Natural killer cell (primary cell): Measurements from ENCODE around the gene CDC23. TPM values are rescaled to one million over a fixed set of nuclear protein-coding genes. Genes with fewer than 3 reads are reported as not detected.
"Not testable (repeated sequence)": the region's sequence is repeated elsewhere in the genome, so short reads cannot be mapped to it uniquely, and the experiment has no call there.

Source experiments
- ATAC-seq, 3 donors: fragments of 150-1000 bp in 2 of 3; fragments of 200-7000 bp in 1 of 3; cut with Tn5 transposase; 1 replicate in 1 of 3; 2 replicates in 2 of 3; pipeline ENCODE4 v1.10.0; 2021; ENCODE audit warnings: mild to moderate bottlenecking in 2 of 3, moderate library complexity in 2 of 3
- DNase-seq, 2 donors: peaks; one replicate each; pipeline versions ENCODE4 v3.0.0 to v3.0.0-alpha.2; 2013 to 2021; ENCODE audit warnings: mixed read lengths in 1 of 2
- H3K27ac ChIP-seq: one replicate; pipeline ENCODE4 v1.5.1; 2013; ENCODE audit warnings: mild to moderate bottlenecking, low read length
- H3K27me3 ChIP-seq: one replicate; pipeline ENCODE4 v1.6.1; 2013; ENCODE audit warnings: low read length; ENCODE audit not compliant: control insufficient read depth, insufficient read depth
- H3K36me3 ChIP-seq: one replicate; pipeline ENCODE4 v1.6.1; 2013; ENCODE audit warnings: low read length; ENCODE audit not compliant: control insufficient read depth, insufficient read depth
- H3K4me1 ChIP-seq: one replicate; pipeline ENCODE4 v1.6.1; 2013; ENCODE audit warnings: low read length; ENCODE audit not compliant: control insufficient read depth, insufficient read depth
- H3K4me3 ChIP-seq: one replicate; pipeline ENCODE4 v1.5.1; 2013; ENCODE audit warnings: low read length
- H3K9me3 ChIP-seq: one replicate; pipeline ENCODE4 v1.6.1; 2013; ENCODE audit warnings: low read length; ENCODE audit not compliant: control insufficient read depth, insufficient read depth
- H3K27ac Mint-ChIP-seq, 2 donors: one replicate each; pipeline ENCODE4 v1.8.0; 2022; ENCODE audit warnings: mild to moderate bottlenecking in 2 of 2, mixed read lengths in 2 of 2, moderate library complexity in 1 of 2
- H3K27me3 Mint-ChIP-seq, 2 donors: one replicate each; pipeline ENCODE4 v1.8.0; 2022; ENCODE audit warnings: low read depth in 2 of 2, mixed read lengths in 2 of 2
- H3K36me3 Mint-ChIP-seq: one replicate; pipeline ENCODE4 v1.8.0; 2022; ENCODE audit warnings: mixed read lengths
- H3K4me1 Mint-ChIP-seq, 2 donors: one replicate each; pipeline ENCODE4 v1.8.0; 2022; ENCODE audit warnings: mixed read lengths in 2 of 2
- H3K4me3 Mint-ChIP-seq: one replicate; pipeline ENCODE4 v1.8.0; 2022; ENCODE audit warnings: mild to moderate bottlenecking, moderate library complexity, mixed read lengths
- H3K9me3 Mint-ChIP-seq, 2 donors: one replicate each; pipeline ENCODE4 v1.8.0; 2022; ENCODE audit warnings: mixed read lengths in 2 of 2
- CTCF ChIP-seq: fragments of 200-600 bp; IDR thresholded peaks from one replicate; pipeline ENCODE4 v1.8.0; 2022; ENCODE audit warnings: antibody characterized with exemption
- WGBS: methylation state at CpG from one replicate; pipeline ENCODE4 v1.1.7; 2013; ENCODE audit warnings: missing lambda C conversion rate; ENCODE audit not compliant: insufficient coverage; 5-methylcytosine and 5-hydroxymethylcytosine counted together
- intact Hi-C: fragments of 100-400 bp; cut with micrococcal nuclease; formaldehyde crosslinking; loops from one replicate; pipeline ENCODE4 v1.14.2; 2022
- total RNA-seq, 4 donors: library from RNA; stranded (reverse); fragments of 120-200 nt in 1 of 4; gene quantifications; one replicate each; pipeline versions ENCODE4 v1.2.3 to v1.2.4, GENCODE V29; 2013 to 2022

CDC23 gene
- total RNA-seq, 3 donors from 2014 or later (not counting 1 experiment from before 2014, with no cell fraction given), result 16.3 to 25.2 (median 24.6) TPM

- Mint-ChIP-seq H3K4me3 (no peak overlapping the region), H3K36me3 (no peaks in the 10 kb centered on the region), H3K27me3 (peaks cover 0 to 3% of the 10 kb centered on the region in 2 donors), H3K4me1 (no peaks in the 10 kb centered on the region), H3K9me3 (no peaks in the 10 kb centered on the region), H3K27ac (no peak overlapping the region)
- Histone ChIP-seq H3K4me1 (no peaks in the 10 kb centered on the region), H3K9me3 (no peaks in the 10 kb centered on the region), H3K4me3 (no peak overlapping the region), H3K27ac (no peak overlapping the region), H3K27me3 (no peaks in the 10 kb centered on the region), H3K36me3 (no peaks in the 10 kb centered on the region)
- TF ChIP-seq CTCF, result no peak
- no peak for ATAC-seq
- DNase-seq, result no peak
- WGBS, result 84% methylated on average over 3 of the region's 3 CpGs
- intact Hi-C loops, result no loop called here
Measured at GRCh38 chr5:138252944-138253343, 39.8 kb upstream of the CDC23 start.

DNA sequence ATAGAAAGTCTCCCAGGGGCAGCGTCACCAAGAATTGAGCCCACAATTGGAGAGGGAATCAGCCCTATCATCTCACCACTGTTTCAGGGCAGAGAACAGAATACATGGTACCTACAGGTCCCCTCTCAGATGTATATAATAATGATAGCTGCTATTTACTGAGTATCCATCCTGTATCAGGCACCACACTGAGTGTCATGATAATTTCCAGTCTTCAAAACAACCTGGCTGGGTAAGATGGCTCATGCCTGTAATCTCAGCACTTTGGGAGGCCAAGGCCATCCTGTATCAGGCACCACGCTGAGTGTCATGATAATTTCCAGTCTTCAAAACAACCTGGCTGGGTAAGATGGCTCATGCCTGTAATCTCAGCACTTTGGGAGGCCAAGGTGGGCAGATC, 34.7 kb upstream of the CDC23 start:
- H3K4me3 Mint-ChIP-seq, H3K4me1 Mint-ChIP-seq, H3K4me3 ChIP-seq, H3K27ac Mint-ChIP-seq, intact Hi-C loops, H3K27me3 ChIP-seq, H3K9me3 ChIP-seq, H3K36me3 Mint-ChIP-seq, H3K36me3 ChIP-seq, ATAC-seq, H3K27ac ChIP-seq, H3K4me1 ChIP-seq, DNase-seq, H3K9me3 Mint-ChIP-seq: not testable (repeated sequence)
- peaks cover 13 to 16% of the 10 kb centered on the region in 2 donors for H3K27me3 Mint-ChIP-seq
- WGBS, result 95% methylated on average over 2 of the region's 2 CpGs

GRCh38 chr5:138246822-138247221, 33.7 kb upstream of the CDC23 start:
- Histone ChIP-seq H3K27me3 (peaks cover 2% of the 10 kb centered on the region), H3K27ac (no peak overlapping the region), H3K36me3 (no peaks in the 10 kb centered on the region), H3K4me1 (peaks cover 4% of the 10 kb centered on the region), H3K4me3 (no peak overlapping the region), H3K9me3 (no peaks in the 10 kb centered on the region)
- H3K27me3 Mint-ChIP-seq, result peaks cover 10 to 16% of the 10 kb centered on the region in 2 donors
- intact Hi-C loops, result no loop called here
- DNase-seq (no peak), ATAC-seq (no peak)
- H3K27ac Mint-ChIP-seq, result no peak overlapping the region
- no peak for TF ChIP-seq CTCF
- no peaks in the 10 kb centered on the region for H3K9me3 Mint-ChIP-seq
- H3K36me3 Mint-ChIP-seq, result no peaks in the 10 kb centered on the region
- peaks cover 0 to 5% of the 10 kb centered on the region in 2 donors for H3K4me1 Mint-ChIP-seq
- 95% methylated on average over 2 of the region's 4 CpGs for WGBS
- no peak overlapping the region for H3K4me3 Mint-ChIP-seq

DNA sequence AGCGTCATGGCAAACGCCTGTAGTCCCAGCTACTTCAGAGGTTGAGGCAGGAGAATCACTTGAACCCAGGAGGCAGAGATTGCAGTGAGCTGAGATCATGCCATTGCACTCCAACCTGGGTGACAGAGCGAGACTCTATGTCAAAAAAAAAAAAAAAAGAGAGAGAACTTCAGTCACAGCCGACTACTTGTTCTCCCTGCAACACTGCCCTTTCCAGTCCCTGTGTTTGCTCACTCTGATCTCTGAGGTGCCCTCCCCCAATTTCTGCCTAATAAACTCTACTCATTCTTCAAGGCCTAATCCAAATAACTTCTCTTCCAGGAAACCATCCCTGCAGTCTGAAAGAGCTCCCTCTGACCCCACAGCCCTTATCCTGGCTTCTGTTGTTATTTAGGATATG, 33.2 kb upstream of the CDC23 start:
- ATAC-seq (no peak), DNase-seq (no peak)
- H3K4me3 ChIP-seq, result no peak overlapping the region
- no peaks in the 10 kb centered on the region for H3K36me3 ChIP-seq
- 92% methylated on average over 4 of the region's 4 CpGs for WGBS
- no peak overlapping the region for H3K27ac Mint-ChIP-seq
- no peak for TF ChIP-seq CTCF
- intact Hi-C loops, result no loop called here
- peaks cover 0 to 7% of the 10 kb centered on the region in 2 donors for H3K4me1 Mint-ChIP-seq
- H3K36me3 Mint-ChIP-seq, result no peaks in the 10 kb centered on the region
- no peak overlapping the region for H3K4me3 Mint-ChIP-seq
- H3K4me1 ChIP-seq, result peaks cover 9% of the 10 kb centered on the region
- H3K27ac ChIP-seq, result no peak overlapping the region
- H3K9me3 ChIP-seq, result no peaks in the 10 kb centered on the region
- no peaks in the 10 kb centered on the region for H3K9me3 Mint-ChIP-seq
- peaks cover 12 to 17% of the 10 kb centered on the region in 2 donors for H3K27me3 Mint-ChIP-seq
- peaks cover 4% of the 10 kb centered on the region for H3K27me3 ChIP-seq
